OCI-LY1 (cell line): ENCODE measurements around the gene RNF167.

Experiments
- H2AFZ ChIP-seq: fragments of 200-600 bp; sonication (generic), shearing (Covaris generic); 2 replicates; pipeline ENCODE4 v1.6.0; 2014; ENCODE audit warnings: antibody characterized with exemption, mild to moderate bottlenecking, low read length
- H3F3A ChIP-seq: fragments of 200-600 bp; sonication (generic), shearing (Covaris generic); 2 replicates; pipeline ENCODE4 v1.6.0; 2014; ENCODE audit warnings: mild to moderate bottlenecking, antibody characterized with exemption, low read length, moderate library complexity; ENCODE audit not compliant: insufficient read depth
- H3K27ac ChIP-seq: fragments of 200-600 bp; sonication (generic); 2 replicates; pipeline ENCODE4 v1.5.1; 2014; ENCODE audit warnings: low read length, mixed run types, mild to moderate bottlenecking, low read depth; ENCODE audit not compliant: poor library complexity, severe bottlenecking
- H3K27me3 ChIP-seq: fragments of 200-600 bp; sonication (generic); 2 replicates; pipeline ENCODE4 v1.6.0; 2014; ENCODE audit warnings: antibody characterized with exemption, mild to moderate bottlenecking, low read length, moderate library complexity; ENCODE audit not compliant: insufficient read depth
- H3K36me3 ChIP-seq: fragments of 200-600 bp; sonication (generic); 2 replicates; pipeline ENCODE4 v1.6.1; 2014; ENCODE audit warnings: mild to moderate bottlenecking, antibody characterized with exemption, low read length, moderate library complexity, mixed read lengths; ENCODE audit not compliant: insufficient read depth
- H3K4me1 ChIP-seq: fragments of 200-600 bp; sonication (generic); 2 replicates; pipeline ENCODE4 v1.5.1; 2014; ENCODE audit warnings: mild to moderate bottlenecking, low read length, moderate library complexity; ENCODE audit not compliant: insufficient read depth, severe bottlenecking
- H3K4me2 ChIP-seq: fragments of 200-600 bp; sonication (generic), shearing (Covaris generic); 2 replicates; pipeline ENCODE4 v1.6.1; 2014; ENCODE audit warnings: low read length
- H3K4me3 ChIP-seq: fragments of 200-600 bp; sonication (generic); 2 replicates; pipeline ENCODE4 v1.5.1; 2014; ENCODE audit warnings: low read length, low read depth, mild to moderate bottlenecking, mixed read lengths; ENCODE audit not compliant: poor library complexity, severe bottlenecking
- H3K79me2 ChIP-seq: fragments of 200-600 bp; shearing (Covaris generic); 2 replicates; pipeline ENCODE4 v1.6.1; 2016; ENCODE audit warnings: mixed run types, low read length, mixed read lengths; ENCODE audit not compliant: insufficient read depth
- H3K9ac ChIP-seq: fragments of 200-600 bp; sonication (generic), shearing (Covaris generic); 2 replicates; pipeline ENCODE4 v1.6.1; 2014; ENCODE audit warnings: mild to moderate bottlenecking, low read length, mixed read lengths
- H3K9me2 ChIP-seq: fragments of 200-600 bp; sonication (generic), shearing (Covaris generic); 2 replicates; pipeline ENCODE4 v1.6.1; 2014; ENCODE audit warnings: low read depth, mild to moderate bottlenecking, low read length, mixed read lengths
- H3K9me3 ChIP-seq: fragments of 200-600 bp; shearing (Covaris generic); 2 replicates; pipeline ENCODE4 v1.6.1; 2014; ENCODE audit warnings: low read length, mixed read lengths
- H4K20me1 ChIP-seq: fragments of 200-600 bp; sonication (generic), shearing (Covaris generic); 2 replicates; pipeline ENCODE4 v1.6.0; 2016; ENCODE audit warnings: mild to moderate bottlenecking, low read length; ENCODE audit not compliant: insufficient read depth
- CTCF ChIP-seq: fragments of 200-600 bp; sonication (generic), shearing (Covaris generic); IDR thresholded peaks from 2 replicates; pipeline ENCODE4 v1.5.1; 2017; ENCODE audit warnings: mild to moderate bottlenecking, antibody characterized with exemption, low read length, moderate library complexity, mixed read lengths
- EZH2 ChIP-seq: fragments of 200-600 bp; sonication (generic), shearing (Covaris generic); IDR thresholded peaks from 2 replicates; pipeline ENCODE4 v1.8.0; 2017; ENCODE audit warnings: borderline replicate concordance, mixed run types, mild to moderate bottlenecking, antibody characterized with exemption, low read length, moderate library complexity, mixed read lengths

The RNF167 gene

GRCh38 chr17:4938688-4939545, 1.2 kb upstream of the RNF167 start:
- peak overlapping the region; percentile 85 for H3K4me3 ChIP-seq
- H3K27ac ChIP-seq: peak overlapping the region; percentile 85
- H3F3A ChIP-seq: peaks cover 4% of the 10 kb centered on the region; the same call in 1 of the 2 replicates
- H2AFZ ChIP-seq: no peak overlapping the region
- H4K20me1 ChIP-seq: no peaks in the 10 kb centered on the region
- no peaks in the 10 kb centered on the region for H3K27me3 ChIP-seq
- peaks cover 16% of the 10 kb centered on the region; the same call in 1 of the 2 replicates for H3K79me2 ChIP-seq
- H3K9ac ChIP-seq: peak overlapping the region; percentile 98
- no peaks in the 10 kb centered on the region for H3K9me3 ChIP-seq
- H3K36me3 ChIP-seq: peaks cover 61% of the 10 kb centered on the region
- TF ChIP-seq CTCF (no peak; the same call in 1 of the 2 replicates), EZH2 (no peak)
- H3K9me2 ChIP-seq: no peaks in the 10 kb centered on the region
- peaks cover 45% of the 10 kb centered on the region for H3K4me1 ChIP-seq
- H3K4me2 ChIP-seq: peak overlapping the region; percentile 84

GRCh38 chr17:4939546-4939795, 597 bp upstream of the RNF167 start:
- Histone ChIP-seq H3K36me3 (peaks cover 66% of the 10 kb centered on the region), H3K4me3 (peak overlapping the region; percentile 85), H3F3A (peaks cover 8% of the 10 kb centered on the region), H3K4me1 (peaks cover 48% of the 10 kb centered on the region), H4K20me1 (no peaks in the 10 kb centered on the region), H2AFZ (no peak overlapping the region), H3K4me2 (peak overlapping the region; percentile 84), H3K27ac (peak overlapping the region; percentile 85), H3K27me3 (no peaks in the 10 kb centered on the region), H3K9ac (peak overlapping the region; percentile 98), H3K79me2 (peaks cover 16% of the 10 kb centered on the region; the same call in 1 of the 2 replicates), H3K9me2 (no peaks in the 10 kb centered on the region), H3K9me3 (no peaks in the 10 kb centered on the region)
- TF ChIP-seq CTCF: no peak
- TF ChIP-seq EZH2: no peak

- H3K27me3 ChIP-seq: no peaks in the 10 kb centered on the region
- peak overlapping the region; percentile 85 for H3K27ac ChIP-seq
- H3K36me3 ChIP-seq: peaks cover 75% of the 10 kb centered on the region
- H3K9me3 ChIP-seq: no peaks in the 10 kb centered on the region
- no peaks in the 10 kb centered on the region for H3K9me2 ChIP-seq
- TF ChIP-seq CTCF (no peak), EZH2 (no peak)
- peak overlapping the region; percentile 85 for H3K4me3 ChIP-seq
- peak overlapping the region; percentile 97 for H3K9ac ChIP-seq
- H2AFZ ChIP-seq: no peak overlapping the region
- no peaks in the 10 kb centered on the region for H4K20me1 ChIP-seq
- H3K4me1 ChIP-seq: peaks cover 58% of the 10 kb centered on the region
- peaks cover 15% of the 10 kb centered on the region for H3F3A ChIP-seq
- peak overlapping the region; percentile 100 for H3K4me2 ChIP-seq
- peaks cover 16% of the 10 kb centered on the region; the same call in 1 of the 2 replicates for H3K79me2 ChIP-seq
Observed at GRCh38 chr17:4940555-4941318, 669 bp downstream of the RNF167 start.
